Subcutaneous adipose tissue (tissue), 4 donors: ENCODE data around the gene VAPA. TPM values are rescaled to one million over a fixed set of nuclear protein-coding genes. Genes with fewer than 3 reads are reported as not detected.

Source experiments
- total RNA-seq, 4 donors: library from RNA; depleted of rRNA; stranded (reverse); fragments of >200 nt; gene quantifications; one replicate each; pipeline ENCODE4 v1.1.0, GENCODE V29; 2016
- TF ChIP-seq, protein P1 (sequence below): fragments of 450-650 bp; IDR thresholded peaks from one replicate; pipeline ENCODE4 v1.5.1; 2016; ENCODE audit warnings: low read depth, mild to moderate bottlenecking, control low read depth, antibody characterized with exemption, moderate library complexity

Gene VAPA
- total RNA-seq, 4 donors from 2014 or later: 176 to 282 (median 249) TPM

- TF ChIP-seq, protein P1, sequence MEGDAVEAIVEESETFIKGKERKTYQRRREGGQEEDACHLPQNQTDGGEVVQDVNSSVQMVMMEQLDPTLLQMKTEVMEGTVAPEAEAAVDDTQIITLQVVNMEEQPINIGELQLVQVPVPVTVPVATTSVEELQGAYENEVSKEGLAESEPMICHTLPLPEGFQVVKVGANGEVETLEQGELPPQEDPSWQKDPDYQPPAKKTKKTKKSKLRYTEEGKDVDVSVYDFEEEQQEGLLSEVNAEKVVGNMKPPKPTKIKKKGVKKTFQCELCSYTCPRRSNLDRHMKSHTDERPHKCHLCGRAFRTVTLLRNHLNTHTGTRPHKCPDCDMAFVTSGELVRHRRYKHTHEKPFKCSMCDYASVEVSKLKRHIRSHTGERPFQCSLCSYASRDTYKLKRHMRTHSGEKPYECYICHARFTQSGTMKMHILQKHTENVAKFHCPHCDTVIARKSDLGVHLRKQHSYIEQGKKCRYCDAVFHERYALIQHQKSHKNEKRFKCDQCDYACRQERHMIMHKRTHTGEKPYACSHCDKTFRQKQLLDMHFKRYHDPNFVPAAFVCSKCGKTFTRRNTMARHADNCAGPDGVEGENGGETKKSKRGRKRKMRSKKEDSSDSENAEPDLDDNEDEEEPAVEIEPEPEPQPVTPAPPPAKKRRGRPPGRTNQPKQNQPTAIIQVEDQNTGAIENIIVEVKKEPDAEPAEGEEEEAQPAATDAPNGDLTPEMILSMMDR: no peak
Measured at GRCh38 chr18:9878095-9878494, 35.7 kb upstream of the VAPA start.

DNA sequence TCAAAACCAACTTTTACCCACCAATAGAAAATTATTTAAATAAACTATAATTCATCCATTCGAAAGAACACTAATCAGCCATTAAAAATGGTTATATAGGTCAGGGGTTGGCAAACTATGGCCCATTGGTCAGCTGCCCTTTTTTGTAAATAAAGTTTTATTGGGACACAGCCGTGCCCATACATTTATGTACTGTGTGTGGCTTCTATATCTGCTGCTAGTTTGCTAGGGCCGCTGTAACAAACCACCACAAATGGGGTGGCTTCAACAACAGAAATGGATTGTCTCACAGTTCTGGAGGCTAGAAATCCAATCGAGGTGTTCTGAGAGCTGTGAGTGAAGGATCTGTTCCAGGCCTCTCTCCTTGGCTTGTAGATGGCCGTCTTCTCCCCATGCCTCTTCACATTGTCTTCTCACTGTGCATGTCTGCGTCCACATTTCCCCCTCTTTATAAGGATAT lies 35.0 kb upstream of the VAPA start:
- TF ChIP-seq, protein P1: no peak

GRCh38 chr18:9884090-9884489 lies 29.7 kb upstream of the VAPA start:
- TF ChIP-seq, protein P1: no peak

- TF ChIP-seq, protein P1: no peak
Measured at GRCh38 chr18:9884532-9885140, 29.2 kb upstream of the VAPA start.

DNA sequence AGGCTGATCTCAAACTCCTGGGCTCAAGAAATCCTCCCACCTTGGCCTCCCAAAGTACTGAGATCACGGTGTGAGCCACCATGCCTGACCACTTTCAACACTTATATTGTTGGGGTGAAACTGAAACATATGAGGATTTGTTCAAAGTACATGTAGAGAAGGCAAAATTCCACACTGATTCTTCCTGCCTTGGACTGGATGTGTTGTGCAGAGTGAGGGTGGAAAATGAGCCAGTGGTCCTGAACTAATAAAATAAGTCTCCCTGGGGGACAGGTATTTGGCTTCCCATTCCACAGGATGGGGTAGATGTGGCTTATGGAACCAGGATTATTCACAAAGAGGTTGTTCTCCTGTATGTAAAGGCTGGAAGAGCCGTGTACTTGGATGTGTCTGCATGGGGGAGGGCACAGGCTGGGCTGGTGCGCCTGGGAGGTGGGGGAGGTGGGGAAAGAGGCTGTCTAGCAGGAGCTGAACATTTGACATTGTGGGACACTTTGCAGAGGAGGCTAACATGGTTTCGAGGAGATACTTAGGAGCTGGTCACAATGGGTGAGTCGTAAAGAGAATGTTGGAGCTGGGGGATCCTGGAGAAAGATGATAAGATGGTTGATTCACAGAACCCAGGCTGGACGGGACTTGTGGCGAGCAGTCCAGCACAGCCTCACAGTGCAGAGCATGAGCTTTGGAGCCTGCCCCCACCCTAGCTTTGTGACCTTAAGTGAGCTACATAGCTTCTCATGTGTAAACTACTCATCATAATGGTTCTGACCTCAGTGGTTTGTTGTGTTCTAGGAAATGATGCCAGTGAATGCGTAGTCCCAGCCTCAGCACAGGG lies 28.4 kb upstream of the VAPA start, which contains the start of gene TXNDC2:
TXNDC2 (plus strand) TSS at position 804 of the 835 bp plus-strand sequence. CDS start 708 bp downstream, outside the sequence.
- TF ChIP-seq, protein P1: no peak

DNA sequence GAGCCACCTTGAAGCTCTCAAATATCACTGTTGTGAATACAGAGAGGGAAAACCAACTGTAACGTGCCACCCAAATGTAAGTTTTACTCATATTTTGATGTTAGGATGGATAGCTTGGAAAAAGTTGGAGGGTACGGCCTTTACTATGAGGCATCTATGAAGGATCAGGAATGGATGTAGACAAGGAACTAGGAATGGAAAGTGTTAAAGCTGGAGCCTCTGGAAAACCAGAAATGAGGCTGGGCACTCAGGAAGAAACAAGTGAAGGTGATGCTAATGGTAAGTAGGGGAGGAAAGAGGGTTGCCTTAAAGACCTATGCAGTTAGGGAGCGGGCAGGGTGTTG lies 27.8 kb upstream of the VAPA start:
- TF ChIP-seq, protein P1: no peak

DNA sequence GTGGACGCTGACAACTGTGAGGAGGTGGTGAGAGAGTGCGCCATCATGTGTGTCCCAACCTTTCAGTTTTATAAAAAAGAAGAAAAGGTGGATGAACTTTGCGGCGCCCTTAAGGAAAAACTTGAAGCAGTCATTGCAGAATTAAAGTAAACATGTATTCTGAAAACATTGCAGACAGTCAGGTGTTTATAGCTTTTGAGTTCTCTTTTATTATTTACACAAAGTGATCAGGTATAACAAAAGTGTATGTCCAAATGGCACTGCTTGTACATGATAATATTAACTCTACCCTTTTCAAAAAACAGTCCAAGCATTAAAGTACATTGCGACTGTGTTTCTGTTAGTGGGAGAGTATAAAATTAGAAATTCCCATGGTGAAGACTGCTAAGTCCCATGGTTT lies 25.8 kb upstream of the VAPA start:
- TF ChIP-seq, protein P1: no peak
